ENCODE results near the gene GFOD2. TPM values are rescaled to one million over a fixed set of nuclear protein-coding genes. Genes with fewer than 3 reads are reported as not detected.

GFOD2 gene
- total RNA-seq, 5 donors from 2014 or later (not counting 1 experiment from before 2014, with no cell fraction given): 8.5 to 23.2 (median 16.7) TPM

DNA sequence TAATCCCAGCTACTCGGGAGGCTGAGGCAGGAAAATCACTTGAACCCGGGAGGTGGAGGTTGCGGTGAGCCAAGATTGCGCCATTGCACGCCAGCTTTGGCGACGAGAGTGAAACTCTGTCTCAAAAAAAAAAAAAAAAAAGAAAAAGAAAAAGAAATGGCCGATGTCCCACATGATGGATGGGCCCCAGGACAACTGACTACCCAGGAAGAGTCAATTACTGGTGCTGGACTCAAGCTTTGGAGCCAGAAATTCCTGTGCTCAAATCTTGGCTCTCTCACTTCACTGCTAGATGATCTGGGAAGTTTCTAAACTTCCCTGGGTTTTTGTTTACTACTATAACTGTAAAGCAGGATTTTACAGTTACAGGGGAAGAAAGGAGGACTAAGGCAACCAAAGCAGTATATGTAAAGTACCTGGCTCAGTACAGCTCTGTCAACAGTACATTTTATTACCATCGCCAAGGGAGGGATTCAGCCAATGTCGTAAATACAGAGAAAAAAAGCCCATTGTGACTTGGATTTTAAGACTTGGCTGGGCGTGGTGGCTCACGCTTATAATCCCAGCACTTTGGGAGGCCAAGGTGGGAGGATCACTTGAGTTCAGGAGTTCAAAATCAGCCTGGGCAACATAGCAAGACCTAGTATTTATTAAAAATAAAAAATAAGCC is 40.6 kb downstream of the GFOD2 start:
- H3K9me3 Mint-ChIP-seq: no peaks in the 10 kb centered on the region
- H3K4me3 Mint-ChIP-seq: no peak overlapping the region
- DNase-seq (no peak), ATAC-seq (replicated peaks in 1 of 4) (no peak)
- H3K4me3 ChIP-seq (ENCODE audit: control insufficient read depth in 1 of 2, extremely low read depth in 1 of 2, low read length in 1 of 2): no peak overlapping the region
- no peaks in the 10 kb centered on the region for H3K9me3 ChIP-seq
- 100% methylated on average over 2 of the region's 12 CpGs for WGBS (ENCODE audit: insufficient coverage)
- H3K4me1 ChIP-seq (ENCODE audit: control insufficient read depth in 1 of 2, extremely low read depth in 1 of 2, insufficient read depth in 2 of 2, low read length in 2 of 2): no peaks in the 10 kb centered on the region
- H3K36me3 Mint-ChIP-seq: peaks cover 8% of the 10 kb centered on the region
- peak overlapping the region in 1 of 2 donors; percentile 34 for H3K27ac Mint-ChIP-seq
- H3K4me1 Mint-ChIP-seq: peaks cover 0 to 2% (median 0%) of the 10 kb centered on the region in 3 donors
- peaks cover 10 to 15% of the 10 kb centered on the region in 2 donors for H3K36me3 ChIP-seq (ENCODE audit: control insufficient read depth in 2 of 2, extremely low read depth in 1 of 2, insufficient read depth in 1 of 2, low read length in 1 of 2)
- ChIA-PET CTCF (interaction anchor here in 1 of 2 donors (0.6 to 0.7 kb wide), 4 partner anchors 261 to 607 kb away, joined by 3 to 5 read pairs (median 4); no protein-coding TSS in a partner anchor), POLR2A (no interaction called here)
- no peaks in the 10 kb centered on the region for H3K27me3 Mint-ChIP-seq
- H3K27ac ChIP-seq (ENCODE audit: low read length): no peak overlapping the region
- H3K27me3 ChIP-seq (replicated peaks in 1 of 2; ENCODE audit: control insufficient read depth in 2 of 2, extremely low read depth in 1 of 2, insufficient read depth in 2 of 2, low read length in 1 of 2): no peaks in the 10 kb centered on the region

DNA sequence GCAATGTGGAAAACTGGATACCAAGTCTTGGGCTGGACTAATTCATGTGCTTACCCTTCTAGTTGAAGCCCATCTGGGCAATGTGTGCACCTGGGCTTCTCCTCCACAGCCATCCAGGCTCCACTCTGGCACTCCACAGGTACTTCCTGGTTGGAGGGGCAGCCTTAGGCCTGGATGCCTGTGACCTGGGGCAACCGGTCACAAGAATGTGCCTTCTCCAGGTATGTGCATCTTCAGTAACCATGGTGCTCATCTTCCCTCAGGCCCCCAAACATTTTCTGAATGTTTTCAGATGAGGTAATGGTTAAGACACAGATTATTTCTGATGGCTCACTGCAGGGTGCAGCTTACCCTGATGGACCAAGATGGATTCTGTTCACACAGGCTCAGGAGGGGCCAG is 41.4 kb downstream of the GFOD2 start:
- no CpG with 5 or more reads among the region's 1 CpG for whole genome bisulfite sequencing (ENCODE audit: insufficient coverage)
- H3K36me3 ChIP-seq (ENCODE audit: control insufficient read depth in 2 of 2, extremely low read depth in 1 of 2, insufficient read depth in 1 of 2, low read length in 1 of 2): peaks cover 10% of the 10 kb centered on the region in 2 donors
- CTCF ChIA-PET: interaction anchor here in 1 of 2 donors (0.6 kb wide), 2 partner anchors 261 to 521 kb away, joined by 4 read pairs; no protein-coding TSS in a partner anchor
- no peaks in the 10 kb centered on the region for H3K27me3 ChIP-seq (replicated peaks in 1 of 2; ENCODE audit: control insufficient read depth in 2 of 2, extremely low read depth in 1 of 2, insufficient read depth in 2 of 2, low read length in 1 of 2)
- Mint-ChIP-seq H3K27me3 (no peaks in the 10 kb centered on the region), H3K4me3 (no peak overlapping the region), H3K4me1 (peaks cover 0 to under 1% (median under 1%) of the 10 kb centered on the region in 3 donors), H3K36me3 (peaks cover 5% of the 10 kb centered on the region), H3K9me3 (no peaks in the 10 kb centered on the region), H3K27ac (peak overlapping the region in 1 of 2 donors; percentile 31)
- DNase-seq (no peak), ATAC-seq (replicated peaks in 1 of 4) (no peak)
- POLR2A ChIA-PET: no interaction called here
- no peak overlapping the region for H3K27ac ChIP-seq (ENCODE audit: low read length)
- H3K4me3 ChIP-seq (ENCODE audit: control insufficient read depth in 1 of 2, extremely low read depth in 1 of 2, low read length in 1 of 2): no peak overlapping the region
- no peaks in the 10 kb centered on the region for H3K4me1 ChIP-seq (ENCODE audit: control insufficient read depth in 1 of 2, extremely low read depth in 1 of 2, insufficient read depth in 2 of 2, low read length in 2 of 2)
- H3K9me3 ChIP-seq: no peaks in the 10 kb centered on the region

DNA sequence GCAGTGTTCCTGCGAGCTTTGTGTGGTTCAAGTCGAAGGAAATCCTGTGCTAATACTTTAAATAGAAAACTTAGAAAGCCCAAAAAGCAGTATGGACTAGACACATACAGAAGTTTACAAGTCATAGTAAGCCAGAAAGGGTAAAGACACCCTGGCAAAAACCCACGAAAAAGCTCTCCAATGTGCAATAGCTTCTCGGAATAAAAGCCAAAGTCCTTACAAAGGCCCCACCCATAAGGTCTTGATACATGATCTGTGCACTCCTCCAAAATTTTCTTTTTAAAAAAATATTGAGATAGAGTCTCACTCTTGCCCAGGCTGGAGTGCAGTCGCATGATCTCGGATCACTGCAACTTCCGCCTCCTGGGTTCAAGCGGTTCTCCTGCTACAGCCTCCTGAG is 42.2 kb downstream of the GFOD2 start:
- peaks cover 2 to 5% (median 3%) of the 10 kb centered on the region in 3 donors for H3K4me1 Mint-ChIP-seq
- H3K36me3 Mint-ChIP-seq: no peaks in the 10 kb centered on the region

DNA sequence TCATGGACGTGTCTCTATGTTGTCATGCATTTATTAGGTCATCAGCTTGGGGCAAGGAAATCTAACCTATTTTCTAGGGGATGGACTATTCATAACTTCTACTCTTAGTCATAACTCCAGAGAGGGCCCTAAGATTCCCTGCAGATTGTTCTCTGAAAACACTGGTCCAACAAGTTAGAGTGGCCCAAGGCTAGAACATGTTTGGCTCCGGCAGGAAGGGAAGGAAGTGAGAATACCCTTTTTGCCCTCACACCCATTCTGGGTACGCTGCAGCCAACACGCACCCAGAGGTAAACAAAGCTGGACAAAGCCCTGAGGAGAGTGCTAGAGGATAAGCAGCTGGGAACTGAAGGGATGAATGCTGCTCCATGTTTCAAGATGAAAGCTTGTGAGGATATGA is 42.6 kb downstream of the GFOD2 start:
- no peaks in the 10 kb centered on the region for H3K9me3 ChIP-seq
- H3K36me3 Mint-ChIP-seq: no peaks in the 10 kb centered on the region
- peak overlapping the region in 1 of 2 donors; percentile 34 for H3K27ac Mint-ChIP-seq
- H3K27ac ChIP-seq (ENCODE audit: low read length): no peak overlapping the region
- H3K4me1 ChIP-seq (ENCODE audit: control insufficient read depth in 1 of 2, extremely low read depth in 1 of 2, insufficient read depth in 2 of 2, low read length in 2 of 2): no peaks in the 10 kb centered on the region
- no peak for ATAC-seq (replicated peaks in 1 of 4)
- H3K27me3 ChIP-seq (replicated peaks in 1 of 2; ENCODE audit: control insufficient read depth in 2 of 2, extremely low read depth in 1 of 2, insufficient read depth in 2 of 2, low read length in 1 of 2): no peaks in the 10 kb centered on the region
- WGBS (ENCODE audit: insufficient coverage): no CpG with 5 or more reads among the region's 4 CpGs
- DNase-seq: no peak
- peaks cover 2 to 5% (median 3%) of the 10 kb centered on the region in 3 donors for H3K4me1 Mint-ChIP-seq
- no peaks in the 10 kb centered on the region for H3K27me3 Mint-ChIP-seq
- no peak overlapping the region for H3K4me3 Mint-ChIP-seq
- no peak overlapping the region for H3K4me3 ChIP-seq (ENCODE audit: control insufficient read depth in 1 of 2, extremely low read depth in 1 of 2, low read length in 1 of 2)
- peaks cover 10% of the 10 kb centered on the region in 2 donors for H3K36me3 ChIP-seq (ENCODE audit: control insufficient read depth in 2 of 2, extremely low read depth in 1 of 2, insufficient read depth in 1 of 2, low read length in 1 of 2)
- ChIA-PET POLR2A (interaction anchor here in 1 of 2 donors (0.6 kb wide), 1 partner anchor 116 kb away, joined by 3 read pairs; no protein-coding TSS in a partner anchor), CTCF (interaction anchor here in 1 of 2 donors (0.6 kb wide), 1 partner anchor 161 kb away, joined by 3 read pairs; no protein-coding TSS in a partner anchor)
- H3K9me3 Mint-ChIP-seq: no peaks in the 10 kb centered on the region

More for the DNA sequence above, 42.2 kb downstream of the GFOD2 start:
- Histone ChIP-seq H3K9me3 (no peaks in the 10 kb centered on the region), H3K4me3 (ENCODE audit: control insufficient read depth in 1 of 2, extremely low read depth in 1 of 2, low read length in 1 of 2) (no peak overlapping the region), H3K36me3 (ENCODE audit: control insufficient read depth in 2 of 2, extremely low read depth in 1 of 2, insufficient read depth in 1 of 2, low read length in 1 of 2) (peaks cover 10% of the 10 kb centered on the region in 2 donors), H3K4me1 (ENCODE audit: control insufficient read depth in 1 of 2, extremely low read depth in 1 of 2, insufficient read depth in 2 of 2, low read length in 2 of 2) (no peaks in the 10 kb centered on the region), H3K27me3 (replicated peaks in 1 of 2; ENCODE audit: control insufficient read depth in 2 of 2, extremely low read depth in 1 of 2, insufficient read depth in 2 of 2, low read length in 1 of 2) (no peaks in the 10 kb centered on the region), H3K27ac (ENCODE audit: low read length) (no peak overlapping the region)
- ATAC-seq (replicated peaks in 1 of 4): no peak
- ChIA-PET POLR2A (interaction anchor here in 1 of 2 donors (0.6 kb wide), 3 partner anchors 101 to 124 kb away, joined by 3 to 8 read pairs (median 3); no protein-coding TSS in a partner anchor), CTCF (interaction anchor here in 1 of 2 donors (0.6 kb wide), 1 partner anchor 161 kb away, joined by 3 read pairs; no protein-coding TSS in a partner anchor)
- no peaks in the 10 kb centered on the region for H3K27me3 Mint-ChIP-seq
- WGBS (ENCODE audit: insufficient coverage): 74% methylated on average over 5 of the region's 8 CpGs
- H3K27ac Mint-ChIP-seq: no peak overlapping the region
- DNase-seq: no peak
- no peaks in the 10 kb centered on the region for H3K9me3 Mint-ChIP-seq
- no peak overlapping the region for H3K4me3 Mint-ChIP-seq

DNA sequence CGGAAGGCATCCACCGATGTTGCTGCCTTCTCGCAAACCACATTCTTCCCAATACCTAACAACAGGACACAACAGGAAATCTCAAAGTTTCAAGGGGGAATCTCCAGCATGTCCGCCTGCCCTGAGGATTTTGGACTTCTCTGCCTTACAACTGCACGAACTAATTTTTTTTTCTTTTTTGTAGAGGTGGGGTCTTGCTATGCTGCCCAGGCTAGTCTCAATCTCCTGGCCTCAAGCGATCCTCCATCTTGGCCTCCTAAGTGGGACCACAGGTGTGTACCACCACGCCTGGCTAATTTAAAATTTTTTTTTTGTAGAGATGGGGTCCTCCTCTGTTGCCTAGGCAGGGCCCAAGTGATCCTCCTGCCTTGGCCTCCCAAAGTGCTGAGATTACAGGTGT is 43.1 kb downstream of the GFOD2 start:
- H3K9me3 ChIP-seq: no peaks in the 10 kb centered on the region
- peak overlapping the region in 1 of 2 donors; percentile 58 for H3K27ac Mint-ChIP-seq

DNA sequence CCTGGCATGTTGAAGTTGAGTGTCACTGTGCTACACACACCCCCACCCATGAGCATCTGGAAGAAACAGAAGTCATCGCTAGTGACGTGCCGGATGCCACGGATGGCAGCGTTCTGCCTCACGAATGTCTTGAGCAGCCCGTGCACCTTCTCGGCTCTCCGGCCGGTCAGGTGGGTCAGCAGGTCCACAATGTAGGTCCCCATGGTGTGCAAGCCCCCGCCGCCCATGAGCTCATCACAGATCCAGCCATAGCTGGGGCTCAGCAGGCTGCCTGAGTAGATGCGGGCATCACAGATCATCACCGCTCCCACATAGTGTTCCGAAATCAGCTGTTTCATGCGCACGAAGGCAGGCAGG is 43.6 kb downstream of the GFOD2 start:
- Histone ChIP-seq H3K36me3 (ENCODE audit: control insufficient read depth in 2 of 2, extremely low read depth in 1 of 2, insufficient read depth in 1 of 2, low read length in 1 of 2) (peaks cover 4 to 10% of the 10 kb centered on the region in 2 donors), H3K9me3 (no peaks in the 10 kb centered on the region), H3K27me3 (replicated peaks in 1 of 2; ENCODE audit: control insufficient read depth in 2 of 2, extremely low read depth in 1 of 2, insufficient read depth in 2 of 2, low read length in 1 of 2) (no peaks in the 10 kb centered on the region), H3K4me3 (ENCODE audit: control insufficient read depth in 1 of 2, extremely low read depth in 1 of 2, low read length in 1 of 2) (no peak overlapping the region), H3K27ac (ENCODE audit: low read length) (no peak overlapping the region), H3K4me1 (ENCODE audit: control insufficient read depth in 1 of 2, extremely low read depth in 1 of 2, insufficient read depth in 2 of 2, low read length in 2 of 2) (no peaks in the 10 kb centered on the region)
- ATAC-seq (replicated peaks in 1 of 4) (no peak), DNase-seq (no peak)
- CTCF ChIA-PET: no interaction called here
- POLR2A ChIA-PET: no interaction called here
- 97% methylated on average over 17 of the region's 17 CpGs for WGBS (ENCODE audit: insufficient coverage)
- Mint-ChIP-seq H3K4me1 (peaks cover 2 to 5% (median 3%) of the 10 kb centered on the region in 3 donors), H3K27ac (peak overlapping the region in 1 of 2 donors; percentile 58), H3K9me3 (no peaks in the 10 kb centered on the region), H3K27me3 (no peaks in the 10 kb centered on the region), H3K36me3 (no peaks in the 10 kb centered on the region), H3K4me3 (no peak overlapping the region)

More for the DNA sequence above, 43.1 kb downstream of the GFOD2 start:
- H3K9me3 Mint-ChIP-seq: no peaks in the 10 kb centered on the region
- no peaks in the 10 kb centered on the region for H3K4me1 ChIP-seq (ENCODE audit: control insufficient read depth in 1 of 2, extremely low read depth in 1 of 2, insufficient read depth in 2 of 2, low read length in 2 of 2)
- ChIA-PET CTCF (no interaction called here), POLR2A (no interaction called here)
- no peaks in the 10 kb centered on the region for H3K36me3 Mint-ChIP-seq
- H3K36me3 ChIP-seq (ENCODE audit: control insufficient read depth in 2 of 2, extremely low read depth in 1 of 2, insufficient read depth in 1 of 2, low read length in 1 of 2): peaks cover 7 to 10% of the 10 kb centered on the region in 2 donors
- no peak for ATAC-seq (replicated peaks in 1 of 4)
- peaks cover 2 to 5% (median 3%) of the 10 kb centered on the region in 3 donors for H3K4me1 Mint-ChIP-seq
- no peak for DNase-seq
- no peak overlapping the region for H3K4me3 Mint-ChIP-seq
- no peaks in the 10 kb centered on the region for H3K27me3 ChIP-seq (replicated peaks in 1 of 2; ENCODE audit: control insufficient read depth in 2 of 2, extremely low read depth in 1 of 2, insufficient read depth in 2 of 2, low read length in 1 of 2)
- no peak overlapping the region for H3K27ac ChIP-seq (ENCODE audit: low read length)
- no peak overlapping the region for H3K4me3 ChIP-seq (ENCODE audit: control insufficient read depth in 1 of 2, extremely low read depth in 1 of 2, low read length in 1 of 2)
- 100% methylated on average over 4 of the region's 7 CpGs for WGBS (ENCODE audit: insufficient coverage)
- no peaks in the 10 kb centered on the region for H3K27me3 Mint-ChIP-seq
